Cortex of kidney (tissue), 1 donor: Measurements from ENCODE around the gene RHBDF1.
"Not testable (repeated sequence)": the region's sequence is repeated elsewhere in the genome, so short reads cannot be mapped to it uniquely, and the experiment has no call there.

Experiments used
- DNase-seq: peaks from one replicate; lab custom pipeline; 2025; lab: John Stamatoyannopoulos, UW

RHBDF1 gene

GRCh38 chr16:59440-60059 is 12.9 kb downstream of the RHBDF1 start:
- DNase-seq, result no peak

- no peak for DNase-seq
Observed at GRCh38 chr16:58491-59439, 13.7 kb downstream of the RHBDF1 start.

GRCh38 chr16:57711-58110 is 14.7 kb downstream of the RHBDF1 start:
- no peak for DNase-seq

GRCh38 chr16:56231-56927 is 16.1 kb downstream of the RHBDF1 start:
- no peak for DNase-seq

- DNase-seq, result no peak
Observed at GRCh38 chr16:55571-56136, 16.8 kb downstream of the RHBDF1 start.

- no peak for DNase-seq
Observed at GRCh38 chr16:54237-54581, 18.2 kb downstream of the RHBDF1 start.

- no peak for DNase-seq
Observed at GRCh38 chr16:53346-54236, 18.8 kb downstream of the RHBDF1 start, which contains the start of the genes POLR3K and SNRNP25. POLR3K (minus strand) TSS chr16:53608; CDS start chr16:53586, 22 bp downstream. SNRNP25 (plus strand) TSS chr16:53828; CDS start chr16:54017, 189 bp downstream.

- no peak for DNase-seq
Observed at GRCh38 chr16:50769-51591, 21.5 kb downstream of the RHBDF1 start.

GRCh38 chr16:47234-47633 is 25.2 kb downstream of the RHBDF1 start:
- no peak for DNase-seq

GRCh38 chr16:46510-46909 is 25.9 kb downstream of the RHBDF1 start:
- not testable (repeated sequence) for DNase-seq

- no peak for DNase-seq
Observed at GRCh38 chr16:45454-45853, 27.0 kb downstream of the RHBDF1 start.

- DNase-seq, result no peak
Observed at GRCh38 chr16:44655-45054, 27.8 kb downstream of the RHBDF1 start.

- DNase-seq, result no peak
Observed at GRCh38 chr16:43294-43693, 29.1 kb downstream of the RHBDF1 start.

- DNase-seq, result no peak
Observed at GRCh38 chr16:42691-43090, 29.7 kb downstream of the RHBDF1 start.

- DNase-seq, result no peak
Observed at GRCh38 chr16:42069-42457, 30.4 kb downstream of the RHBDF1 start.

- DNase-seq, result no peak
Observed at GRCh38 chr16:41439-42068, 30.9 kb downstream of the RHBDF1 start.

GRCh38 chr16:38941-39892 is 33.2 kb downstream of the RHBDF1 start:
- DNase-seq, result no peak

- not testable (repeated sequence) for DNase-seq
Observed at GRCh38 chr16:38206-38605, 34.2 kb downstream of the RHBDF1 start.

- DNase-seq, result no peak
Observed at GRCh38 chr16:37511-37910, 34.9 kb downstream of the RHBDF1 start.
